NB4 (cell line): ENCODE results near the gene MPPED1.

Source experiments
- DNase-seq: peaks from one replicate; pipeline ENCODE4 v3.0.0; 2010; ENCODE audit warnings: low read depth
- H3K4me3 ChIP-seq: one replicate; pipeline ENCODE4 v1.5.1; 2011; ENCODE audit warnings: mild to moderate bottlenecking, low read depth, low read length, moderate library complexity
- CTCF ChIP-seq: IDR thresholded peaks from one replicate; pipeline ENCODE4 v1.5.1; 2012; ENCODE audit warnings: low read depth, low read length
- MAX ChIP-seq: IDR thresholded peaks from 2 replicates; pipeline ENCODE4 v1.6.1; 2011; ENCODE audit warnings: low read depth, low read length
- MYC ChIP-seq: IDR thresholded peaks from 2 replicates; pipeline ENCODE4 v1.6.1; 2011; ENCODE audit warnings: low read depth, low read length
- POLR2A ChIP-seq: IDR thresholded peaks from 2 replicates; pipeline ENCODE4 v1.6.1; 2011; ENCODE audit warnings: mild to moderate bottlenecking; ENCODE audit not compliant: insufficient read length; ENCODE audit errors: extremely low read depth

MPPED1 gene

GRCh38 chr22:43390872-43391271 lies 20.9 kb upstream of the MPPED1 start:
- no peak for DNase-seq
- H3K4me3 ChIP-seq, result no peak overlapping the region
- TF ChIP-seq MAX (no peak), POLR2A (no peak), CTCF (no peak), MYC (no peak)

- no peak overlapping the region for H3K4me3 ChIP-seq
- TF ChIP-seq MYC (no peak), POLR2A (no peak), MAX (no peak), CTCF (no peak)
- DNase-seq, result no peak
Measured at GRCh38 chr22:43391306-43391705, 20.5 kb upstream of the MPPED1 start.

- DNase-seq, result no peak
- TF ChIP-seq CTCF (no peak), MYC (no peak), MAX (no peak), POLR2A (no peak)
- H3K4me3 ChIP-seq, result no peak overlapping the region
Measured at GRCh38 chr22:43392385-43392989, 19.3 kb upstream of the MPPED1 start.

- no peak for DNase-seq
- TF ChIP-seq MYC (no peak), CTCF (no peak), MAX (no peak), POLR2A (no peak)
- no peak overlapping the region for H3K4me3 ChIP-seq
Measured at GRCh38 chr22:43393132-43393843, 18.5 kb upstream of the MPPED1 start.

- no peak for TF ChIP-seq CTCF
- TF ChIP-seq POLR2A, result no peak
- no peak for TF ChIP-seq MYC
- TF ChIP-seq MAX, result no peak
- no peak overlapping the region for H3K4me3 ChIP-seq
- DNase-seq, result no peak
Measured at GRCh38 chr22:43393844-43394474, 17.9 kb upstream of the MPPED1 start.
